Heart left ventricle (tissue), 16 donors: ENCODE results near the gene SETD1A. TPM values are rescaled to one million over a fixed set of nuclear protein-coding genes. Genes with fewer than 3 reads are reported as not detected.

ENCODE experiments used
- ATAC-seq, 4 donors: fragments of 200-7000 bp; cut with Tn5 transposase; one replicate each; pipeline ENCODE4 v1.9.1; 2020 to 2022; ENCODE audit warnings: moderate library complexity in 4 of 4, mild to moderate bottlenecking in 3 of 4, moderate number of reproducible peaks in 1 of 4
- DNase-seq, 5 donors: peaks; one replicate each; pipeline ENCODE4 v3.0.0-alpha.2; 2020
- H3K27ac ChIP-seq, 12 donors: fragments of 200-600 bp; sonication (generic) in 4 of 12; one replicate each; pipeline versions ENCODE4 v1.5.0 to v1.8.0; 2016 to 2022; ENCODE audit warnings: mild to moderate bottlenecking in 2 of 12
- H3K27me3 ChIP-seq, 9 donors: fragments of 200-600 bp; sonication (generic) in 2 of 9; one replicate each; pipeline versions ENCODE4 v1.5.1 to v1.8.0; 2016 to 2022; ENCODE audit warnings: mild to moderate bottlenecking in 3 of 9
- H3K36me3 ChIP-seq, 9 donors: fragments of 200-600 bp; sonication (generic) in 2 of 9; one replicate each; pipeline versions ENCODE4 v1.5.0 to v1.8.0; 2018 to 2022; ENCODE audit warnings: mild to moderate bottlenecking in 2 of 9
- H3K4me1 ChIP-seq, 12 donors: fragments of 200-600 bp; sonication (generic) in 4 of 12; one replicate each; pipeline versions ENCODE4 v1.5.0 to v1.8.0; 2016 to 2022; ENCODE audit warnings: mild to moderate bottlenecking in 3 of 12
- H3K4me3 ChIP-seq, 12 donors: fragments of 200-600 bp; sonication (generic) in 4 of 12; one replicate each; pipeline versions ENCODE4 v1.5.0 to v1.8.0; 2017 to 2022; ENCODE audit warnings: mild to moderate bottlenecking in 9 of 12, moderate library complexity in 4 of 12
- H3K9me3 ChIP-seq, 12 donors: fragments of 200-600 bp; sonication (generic) in 4 of 12; one replicate each; pipeline versions ENCODE4 v1.5.0 to v1.8.0; 2016 to 2022; ENCODE audit warnings: mild to moderate bottlenecking in 1 of 12
- CTCF ChIP-seq, 12 donors: fragments of 200-600 bp; sonication (generic) in 4 of 12; IDR thresholded peaks; one replicate each; pipeline versions ENCODE4 v1.5.0 to v1.8.0; 2018 to 2022; ENCODE audit warnings: antibody characterized with exemption in 12 of 12, mild to moderate bottlenecking in 5 of 12
- POLR2A ChIP-seq, 2 donors: fragments of 450-650 bp; IDR thresholded peaks; one replicate each; pipeline ENCODE4 v1.6.1; 2017; ENCODE audit warnings: antibody characterized with exemption in 2 of 2, mild to moderate bottlenecking in 2 of 2, moderate library complexity in 2 of 2
- WGBS, 4 donors: extraction: QIAGEN DNeasy Blood & Tissue Kit in 2 of 4; methylation state at CpG; one replicate each; pipeline versions ENCODE4 v1.1.5 to v1.1.7; 2013 to 2018; 5-methylcytosine and 5-hydroxymethylcytosine counted together
- intact Hi-C, 10 donors: fragments of 100-400 bp; cut with DNase I; formaldehyde crosslinking; loops; one replicate each; pipeline versions ENCODE4 v1.11.1 to v1.14.2; 2022
- polyA plus RNA-seq, 2 donors: library from polyadenylated mRNA; stranded (reverse); fragments of 200-250 nt; gene quantifications; one replicate each; pipeline ENCODE4 v1.2.3, GENCODE V29; 2013
- total RNA-seq, 9 donors: library from RNA; depleted of rRNA in 2 of 9; stranded (reverse); fragments of >200 nt in 2 of 9; fragmentation: NEBNext Ultra II Directional in 3 of 9; extraction: Animal tissue kit (Norgen Biotek cat#: 25700) in 3 of 9; gene quantifications; one replicate each; pipeline versions ENCODE4 v1.1.0 to v1.2.4, GENCODE V29; 2016 to 2023
- donor health status: ischemic (EF 13 %, LVEDD 7.1; RV severe dilation, severe dysfunction).
- donor health status: healthy with polysubstance abuse.
- donor health status: DM: no; HTN: yes; CAD: no.
- donor health status: DM: no; HTN: no; CAD: no.
- donor health status: ischemic (EF 25% LVEDD 6.9; RV normal size, moderate dysfunction).
- donor health status: ischemic (EF 25% LVEDD 5.7; RV mildly dilated, moderate dysfunction).
- donor health status: healthy.
- donor health status: DM: yes; HTN: yes; CAD: no.
- donor health status: ischemic (EF 35%, LVEDD 5.7; RV mildly dilated, moderate dysfunction).
- donor health status: nonischemic (EF 11% LVEDD 7.7; RV severe dilation, severe dysfunction).
- donor health status: DM: yes; HTN: yes; CAD: no.
- donor health status: PGD.
- donor health status: ischemic (EF 29% LVEDD 5.4; RV normal size, mild dysfunction).
- donor health status: nonischemic (EF 23%, LVEDD 6.1; RV moderate dilation, normal function).

The SETD1A gene
- total and polyA plus RNA-seq, 11 donors, result 4.6 to 12.1 (median 9.0) TPM

GRCh38 chr16:31004658-31005057, 47.1 kb downstream of the SETD1A start:
- H3K9me3 ChIP-seq, result no peaks in the 10 kb centered on the region
- ATAC-seq, result no peak
- peaks cover 5 to 27% (median 20%) of the 10 kb centered on the region in 9 donors for H3K27me3 ChIP-seq
- H3K36me3 ChIP-seq, result no peaks in the 10 kb centered on the region
- peaks cover 0 to 7% (median 0%) of the 10 kb centered on the region in 12 donors for H3K4me1 ChIP-seq
- WGBS, 4 donors, result 71 to 88% (median 81%) methylated on average over 2 of the region's 2 CpGs
- intact Hi-C loops, result no loop called here
- no peak for DNase-seq
- TF ChIP-seq POLR2A (IDR thresholded peaks at IDR 0.05) (no peak), CTCF (IDR thresholded peaks at IDR 0.05) (no peak)
- H3K4me3 ChIP-seq, result no peak overlapping the region
- H3K27ac ChIP-seq, result no peak overlapping the region

GRCh38 chr16:31005350-31006085, 48.0 kb downstream of the SETD1A start:
- 66 to 73% (median 71%) methylated on average over 15 to 16 of the region's 16 CpGs for WGBS, 4 donors
- Histone ChIP-seq H3K9me3 (no peaks in the 10 kb centered on the region), H3K4me3 (no peak overlapping the region), H3K27ac (no peak overlapping the region), H3K27me3 (peaks cover 9 to 32% (median 26%) of the 10 kb centered on the region in 9 donors), H3K36me3 (no peaks in the 10 kb centered on the region), H3K4me1 (peaks cover 0 to 8% (median 0%) of the 10 kb centered on the region in 12 donors)
- intact Hi-C loops, result no loop called here
- ATAC-seq (no peak), DNase-seq (peak in 1 of 5 donors; percentile 16)
- TF ChIP-seq POLR2A (IDR thresholded peaks at IDR 0.05) (no peak), CTCF (IDR thresholded peaks at IDR 0.05) (no peak)

- Histone ChIP-seq H3K27ac (no peak overlapping the region), H3K4me1 (peaks cover 0 to 12% (median 0%) of the 10 kb centered on the region in 12 donors), H3K27me3 (peaks cover 13 to 37% (median 31%) of the 10 kb centered on the region in 9 donors), H3K4me3 (no peak overlapping the region), H3K36me3 (no peaks in the 10 kb centered on the region), H3K9me3 (no peaks in the 10 kb centered on the region)
- WGBS, 4 donors, result 53 to 61% (median 55%) methylated on average over 7 of the region's 7 CpGs
- TF ChIP-seq POLR2A (IDR thresholded peaks at IDR 0.05) (no peak), CTCF (IDR thresholded peaks at IDR 0.05) (no peak)
- ATAC-seq, result no peak
- intact Hi-C loops, result no loop called here
- no peak for DNase-seq
Measured at GRCh38 chr16:31006086-31006385, 48.5 kb downstream of the SETD1A start.

- no peaks in the 10 kb centered on the region for H3K9me3 ChIP-seq
- H3K27me3 ChIP-seq, result peaks cover 17 to 42% (median 36%) of the 10 kb centered on the region in 9 donors
- H3K27ac ChIP-seq, result no peak overlapping the region
- no peak overlapping the region for H3K4me3 ChIP-seq
- intact Hi-C loops, result no loop called here
- H3K4me1 ChIP-seq, result peaks cover 0 to 12% (median 0%) of the 10 kb centered on the region in 12 donors
- 86 to 94% (median 90%) methylated on average over 8 of the region's 8 CpGs for WGBS, 4 donors
- H3K36me3 ChIP-seq, result no peaks in the 10 kb centered on the region
- TF ChIP-seq POLR2A (IDR thresholded peaks at IDR 0.05), result no peak
- TF ChIP-seq CTCF (IDR thresholded peaks at IDR 0.05), result no peak
- DNase-seq, result peak in 1 of 5 donors; percentile 12
- no peak for ATAC-seq
Measured at GRCh38 chr16:31006589-31006988, 49.0 kb downstream of the SETD1A start.
